CMK (cell line): ENCODE results near the gene ANKS1A.

Experiments used
- DNase-seq: peaks from one replicate; pipeline ENCODE4 v3.0.0-alpha.2; 2010; ENCODE audit warnings: low read depth

The ANKS1A gene

GRCh38 chr6:35043381-35044130 lies 154.5 kb downstream of the ANKS1A start:
- no peak for DNase-seq

GRCh38 chr6:35044145-35044745 lies 155.2 kb downstream of the ANKS1A start:
- DNase-seq: no peak

DNA sequence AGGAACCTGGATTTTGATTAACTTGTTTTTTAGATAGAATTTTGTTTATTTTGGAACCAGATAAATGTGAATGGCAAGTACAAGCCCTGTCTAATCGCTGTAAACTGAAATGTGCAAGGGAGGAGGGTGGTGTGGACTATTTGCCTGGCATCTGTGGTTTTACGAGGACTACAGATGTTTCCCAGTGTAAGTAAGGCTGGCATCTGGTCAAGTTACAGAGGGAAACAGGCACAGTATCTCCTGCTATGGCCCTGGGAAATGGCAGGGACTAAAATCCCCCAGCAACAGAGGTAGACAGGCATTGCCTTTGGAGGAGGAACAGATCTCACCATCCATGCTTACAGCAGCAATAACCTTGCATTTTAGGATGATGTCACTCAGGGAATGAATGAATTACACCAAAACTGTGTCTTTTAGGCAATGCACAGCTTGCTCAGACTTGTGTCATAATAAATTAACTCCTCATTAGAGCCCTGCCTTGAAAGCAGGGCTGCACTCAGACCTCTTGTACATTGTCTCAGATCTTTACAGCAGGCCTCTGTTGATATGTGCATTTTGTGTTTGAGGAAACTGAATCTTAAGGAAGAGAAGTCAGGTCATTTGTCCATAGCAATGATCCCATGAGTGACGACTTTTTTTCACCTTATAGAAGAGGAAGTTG lies 155.8 kb downstream of the ANKS1A start:
- no peak for DNase-seq

- DNase-seq: no peak
Measured at GRCh38 chr6:35046103-35046502, 157.0 kb downstream of the ANKS1A start.

DNA sequence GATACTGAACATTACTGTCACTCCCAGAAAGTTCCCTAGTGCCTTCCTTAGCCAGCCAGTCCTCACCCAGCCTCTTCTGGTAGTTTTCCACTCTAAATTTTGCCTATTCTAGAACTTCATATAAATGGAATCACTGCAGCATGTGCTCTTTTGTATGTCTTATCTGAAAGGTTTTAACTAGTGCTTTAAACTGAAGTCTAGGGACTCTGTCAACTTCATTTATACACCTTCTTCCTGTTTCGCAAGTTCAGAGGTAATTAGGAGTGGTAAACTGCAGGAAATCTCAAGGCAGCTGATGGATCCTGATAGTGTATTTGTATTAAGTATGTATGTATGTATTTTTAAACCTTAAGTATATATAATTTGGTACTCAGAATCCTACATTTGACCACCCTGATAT lies 157.8 kb downstream of the ANKS1A start:
- no peak for DNase-seq

GRCh38 chr6:35047265-35048011 lies 158.4 kb downstream of the ANKS1A start:
- DNase-seq: no peak

DNA sequence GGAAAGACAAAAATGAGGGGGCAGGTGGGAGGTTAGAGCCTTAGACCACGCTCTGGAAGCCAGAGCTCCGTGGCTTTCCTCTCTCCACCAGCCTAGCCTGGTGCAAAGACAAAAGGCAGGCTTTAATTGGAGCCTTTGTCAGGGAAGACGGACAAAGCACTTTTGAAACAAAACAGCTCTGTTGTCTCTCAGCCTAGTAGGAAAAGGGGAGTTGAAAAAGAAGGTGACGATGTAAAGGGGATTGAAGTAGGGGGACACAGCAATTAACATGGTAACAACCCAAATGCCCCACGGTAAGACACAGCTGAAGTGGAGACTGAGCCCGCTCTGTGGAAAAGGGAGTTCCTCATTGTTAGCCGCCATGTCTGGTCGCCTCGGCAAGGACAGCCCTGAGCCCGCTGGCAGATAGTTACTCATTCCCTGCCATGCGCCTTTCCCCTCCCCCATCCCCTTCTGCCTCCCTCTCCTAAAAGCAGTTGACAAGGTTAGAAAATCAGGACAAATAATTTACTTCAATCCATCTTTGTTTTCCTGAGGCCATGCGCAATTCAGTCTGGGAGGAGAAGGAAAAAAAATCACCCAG lies 159.1 kb downstream of the ANKS1A start:
- DNase-seq: no peak

DNA sequence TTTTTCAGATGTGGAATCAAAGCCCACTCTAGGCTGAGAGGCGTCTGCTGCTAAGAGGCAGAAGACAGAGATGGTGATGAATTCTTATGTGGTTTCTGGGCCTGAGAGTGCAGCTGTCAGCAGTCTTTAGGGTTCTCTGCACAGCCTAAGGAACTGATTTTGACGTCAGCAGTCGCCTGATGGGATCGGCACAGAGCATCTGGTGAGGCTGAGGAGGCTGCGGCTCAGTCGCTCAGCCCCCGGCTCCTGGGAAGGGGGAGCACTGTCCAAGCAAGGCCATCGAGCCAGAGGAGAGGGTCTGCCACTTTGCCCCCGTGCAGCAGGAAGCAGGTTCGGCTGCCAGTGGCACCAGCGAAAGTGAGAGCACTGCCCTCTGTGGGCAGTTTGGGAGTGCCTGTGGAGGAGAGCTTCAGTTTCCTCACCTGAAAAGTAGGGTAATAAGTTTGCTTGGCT lies 159.6 kb downstream of the ANKS1A start:
- DNase-seq: no peak

GRCh38 chr6:35049156-35049735 lies 160.2 kb downstream of the ANKS1A start:
- DNase-seq: no peak

GRCh38 chr6:35049900-35050756 lies 161.1 kb downstream of the ANKS1A start:
- DNase-seq: no peak

DNA sequence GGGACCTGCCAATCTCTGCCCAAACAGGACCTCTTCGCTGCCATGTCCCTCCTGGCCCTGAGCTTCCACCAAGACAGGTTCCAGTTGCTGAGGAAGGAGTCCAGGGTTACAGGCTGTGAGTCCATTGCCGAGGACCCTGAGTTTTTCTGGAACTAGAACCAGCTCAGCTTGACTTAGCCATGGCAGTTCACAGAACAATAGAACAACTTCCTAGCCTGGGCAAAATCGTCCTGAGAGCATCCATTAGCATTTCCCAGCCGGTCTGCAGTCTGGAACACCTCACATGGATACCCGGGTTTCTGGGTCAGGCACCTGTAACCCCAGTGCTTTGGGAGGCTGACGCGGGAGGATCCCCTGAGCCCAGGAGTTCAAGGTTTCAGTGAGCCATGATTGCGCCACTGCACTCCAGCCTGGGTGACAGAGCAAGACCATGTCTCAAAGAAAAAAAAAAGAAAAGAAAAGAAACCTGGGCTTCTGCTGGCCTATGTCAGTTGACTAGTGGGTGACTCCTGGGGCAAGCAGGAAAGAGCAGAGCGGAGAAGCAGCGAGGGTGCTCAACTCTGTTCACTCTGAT lies 161.8 kb downstream of the ANKS1A start:
- DNase-seq: no peak

DNA sequence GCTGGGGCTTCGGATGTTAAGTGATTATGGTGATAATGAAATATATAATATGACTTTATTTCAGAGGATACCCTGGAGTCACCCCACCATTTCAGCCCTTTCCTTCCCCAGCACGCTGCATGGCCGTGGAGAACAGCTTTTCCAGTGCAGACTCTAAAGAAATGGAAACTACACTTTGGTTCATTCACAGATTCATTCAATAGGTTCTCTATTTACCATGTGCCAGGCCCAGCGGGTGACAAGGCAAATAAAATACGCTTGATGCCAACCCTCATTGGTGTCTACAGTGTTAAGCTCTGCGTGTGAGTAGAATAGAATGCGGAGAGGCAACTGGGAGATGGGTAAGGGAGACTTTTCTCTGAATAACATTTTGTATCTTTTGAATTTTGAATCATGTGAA lies 162.3 kb downstream of the ANKS1A start:
- no peak for DNase-seq

DNA sequence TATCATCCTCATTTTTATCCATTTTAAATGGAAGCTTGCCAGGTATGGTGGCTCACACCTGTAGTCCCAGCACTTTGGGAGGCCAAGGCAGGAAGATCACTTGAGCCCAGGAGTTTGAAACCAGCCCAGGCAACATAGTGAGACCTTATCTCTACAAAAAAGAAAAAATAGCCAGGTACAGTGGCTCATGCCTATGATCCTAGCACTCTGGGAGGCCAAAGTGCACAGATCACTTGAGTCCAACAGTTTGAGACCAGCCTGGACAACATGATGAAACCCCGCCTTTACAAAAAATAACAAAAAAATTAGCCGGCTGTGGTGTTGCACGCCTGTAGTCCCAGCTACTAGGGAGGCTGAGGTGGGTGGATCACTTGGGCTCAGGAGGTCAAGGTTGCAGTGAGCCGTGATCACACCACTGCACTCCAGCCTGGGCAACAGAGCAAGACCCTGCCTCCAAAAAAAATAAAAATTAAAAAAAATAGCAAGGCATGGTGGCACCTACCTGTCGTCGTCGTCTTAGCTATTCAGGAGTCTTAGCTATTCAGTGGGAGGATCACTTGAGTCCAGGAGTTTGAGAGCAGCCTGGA lies 163.0 kb downstream of the ANKS1A start:
- no peak for DNase-seq

- no peak for DNase-seq
Measured at GRCh38 chr6:35052694-35053565, 163.9 kb downstream of the ANKS1A start.

- no peak for DNase-seq
Measured at GRCh38 chr6:35053701-35054100, 164.6 kb downstream of the ANKS1A start.

GRCh38 chr6:35054106-35054742 lies 165.2 kb downstream of the ANKS1A start:
- no peak for DNase-seq

DNA sequence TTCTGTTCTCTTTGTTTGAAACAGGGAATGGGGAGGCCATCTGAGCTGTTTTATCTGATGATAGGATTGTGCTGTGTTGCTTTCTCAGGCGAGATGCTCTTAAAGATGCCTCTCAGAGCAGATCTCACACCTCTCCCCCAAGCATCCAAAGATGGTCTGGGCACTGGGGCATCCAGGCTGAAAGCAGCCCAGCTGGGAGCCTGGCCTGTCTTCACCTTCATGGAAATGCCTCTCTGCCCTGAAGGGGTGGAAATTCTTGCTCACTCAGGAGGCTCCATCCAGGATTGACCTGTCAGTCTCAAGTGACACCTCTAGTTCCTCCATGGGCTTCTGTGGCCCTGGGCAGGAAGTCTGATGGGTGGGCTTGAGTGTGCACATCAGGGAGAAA lies 165.7 kb downstream of the ANKS1A start:
- no peak for DNase-seq

GRCh38 chr6:35055891-35056290 lies 166.8 kb downstream of the ANKS1A start:
- DNase-seq: no peak

DNA sequence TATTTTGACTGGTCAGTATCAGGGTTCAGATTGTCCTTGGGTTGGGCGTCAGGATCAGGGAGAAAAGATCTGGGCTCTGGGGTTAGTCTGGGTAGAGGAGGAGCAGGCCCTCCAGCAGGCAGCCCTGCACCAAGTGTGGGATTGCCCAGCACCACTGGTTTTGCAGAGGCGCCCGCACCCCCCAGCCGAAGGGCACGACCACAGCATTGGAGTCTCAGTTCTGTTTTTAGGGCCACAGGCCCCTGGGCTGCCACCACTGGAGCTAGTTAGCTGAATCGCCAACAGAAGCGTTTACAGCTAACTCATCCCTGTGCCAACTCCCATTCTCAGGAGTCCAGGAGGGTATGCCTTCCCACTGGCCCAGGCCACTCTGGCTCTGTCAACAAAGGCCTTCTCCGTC lies 167.9 kb downstream of the ANKS1A start:
- DNase-seq: no peak
